Brain microvascular endothelial cell (primary cell): ENCODE data around the gene SLC22A14.

ENCODE experiments used
- DNase-seq: peaks from one replicate; pipeline ENCODE4 v3.0.0-alpha.2; 2020
- H3K27ac ChIP-seq: fragments of 250-450 bp; sonication (Bioruptor Pico); 2 replicates; pipeline ENCODE4 v1.5.1; 2020; ENCODE audit warnings: mild to moderate bottlenecking, moderate library complexity
- H3K27me3 ChIP-seq: fragments of 250-450 bp; sonication (Bioruptor Pico); replicated peaks from 2 replicates; pipeline ENCODE4 v1.5.1; 2020; ENCODE audit warnings: mild to moderate bottlenecking
- H3K36me3 ChIP-seq: fragments of 250-450 bp; sonication (Bioruptor Pico); replicated peaks from 2 replicates; pipeline ENCODE4 v1.5.1; 2020; ENCODE audit warnings: mild to moderate bottlenecking
- H3K4me3 ChIP-seq: 2 replicates; pipeline ENCODE4 v1.5.1; 2011; ENCODE audit warnings: low read depth, mild to moderate bottlenecking, control low read depth, low read length, moderate library complexity
- in situ Hi-C: cut with HindIII; loops from 2 replicates; pipeline ENCODE4 v1.10.0; 2017; ENCODE audit warnings: low sequenced_read_pairs, low pct_ligation_motif_present
- TF ChIP-seq, protein P1 (sequence below): IDR thresholded peaks from 2 replicates; pipeline ENCODE4 v1.5.1; 2011; ENCODE audit warnings: low read depth, mild to moderate bottlenecking, moderate library complexity, low read length, control low read depth, inconsistent platforms; ENCODE audit errors: missing control alignments

The SLC22A14 gene

DNA sequence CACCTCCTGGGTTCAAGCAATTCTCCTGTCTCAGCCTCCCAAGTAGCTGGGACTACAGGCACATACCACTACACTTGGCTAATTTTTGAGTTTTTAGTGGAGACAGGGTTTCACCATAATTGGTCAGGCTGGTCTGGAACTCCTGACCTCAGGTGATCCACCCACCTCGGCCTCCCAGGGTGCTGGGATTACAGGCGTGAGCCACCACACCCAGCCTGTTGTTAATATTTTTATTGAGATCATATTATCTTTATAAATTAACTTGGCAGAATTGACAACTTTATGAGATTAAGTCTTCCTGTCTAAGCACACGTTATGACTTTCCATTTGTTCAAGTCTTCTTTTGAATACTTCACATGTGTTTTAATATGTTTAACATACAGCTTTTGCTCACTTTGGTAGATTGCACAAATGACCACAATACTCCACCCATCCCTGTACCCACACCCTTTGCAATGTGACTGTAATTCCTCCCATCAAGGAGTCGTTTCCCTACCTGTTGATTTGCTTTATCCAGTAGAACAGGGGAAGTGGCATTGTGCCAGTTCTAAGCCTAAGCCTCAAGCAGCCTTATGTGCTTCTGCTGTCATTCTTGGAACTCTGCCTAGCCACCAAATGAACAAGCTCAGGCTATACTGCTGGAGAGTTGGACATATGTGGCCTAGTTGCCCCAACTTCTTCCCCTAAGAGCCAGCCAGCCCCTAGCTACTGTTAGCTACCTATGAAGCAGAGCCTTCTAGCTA, 72.7 kb downstream of the SLC22A14 start:
- TF ChIP-seq, protein P1, sequence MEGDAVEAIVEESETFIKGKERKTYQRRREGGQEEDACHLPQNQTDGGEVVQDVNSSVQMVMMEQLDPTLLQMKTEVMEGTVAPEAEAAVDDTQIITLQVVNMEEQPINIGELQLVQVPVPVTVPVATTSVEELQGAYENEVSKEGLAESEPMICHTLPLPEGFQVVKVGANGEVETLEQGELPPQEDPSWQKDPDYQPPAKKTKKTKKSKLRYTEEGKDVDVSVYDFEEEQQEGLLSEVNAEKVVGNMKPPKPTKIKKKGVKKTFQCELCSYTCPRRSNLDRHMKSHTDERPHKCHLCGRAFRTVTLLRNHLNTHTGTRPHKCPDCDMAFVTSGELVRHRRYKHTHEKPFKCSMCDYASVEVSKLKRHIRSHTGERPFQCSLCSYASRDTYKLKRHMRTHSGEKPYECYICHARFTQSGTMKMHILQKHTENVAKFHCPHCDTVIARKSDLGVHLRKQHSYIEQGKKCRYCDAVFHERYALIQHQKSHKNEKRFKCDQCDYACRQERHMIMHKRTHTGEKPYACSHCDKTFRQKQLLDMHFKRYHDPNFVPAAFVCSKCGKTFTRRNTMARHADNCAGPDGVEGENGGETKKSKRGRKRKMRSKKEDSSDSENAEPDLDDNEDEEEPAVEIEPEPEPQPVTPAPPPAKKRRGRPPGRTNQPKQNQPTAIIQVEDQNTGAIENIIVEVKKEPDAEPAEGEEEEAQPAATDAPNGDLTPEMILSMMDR = no peak
- H3K27me3 ChIP-seq = no peaks in the 10 kb centered on the region
- peak; percentile 49 for DNase-seq
- no peak overlapping the region for H3K4me3 ChIP-seq
- H3K27ac ChIP-seq = no peak overlapping the region
- in situ Hi-C loops = no loop called here
- no peaks in the 10 kb centered on the region for H3K36me3 ChIP-seq

DNA sequence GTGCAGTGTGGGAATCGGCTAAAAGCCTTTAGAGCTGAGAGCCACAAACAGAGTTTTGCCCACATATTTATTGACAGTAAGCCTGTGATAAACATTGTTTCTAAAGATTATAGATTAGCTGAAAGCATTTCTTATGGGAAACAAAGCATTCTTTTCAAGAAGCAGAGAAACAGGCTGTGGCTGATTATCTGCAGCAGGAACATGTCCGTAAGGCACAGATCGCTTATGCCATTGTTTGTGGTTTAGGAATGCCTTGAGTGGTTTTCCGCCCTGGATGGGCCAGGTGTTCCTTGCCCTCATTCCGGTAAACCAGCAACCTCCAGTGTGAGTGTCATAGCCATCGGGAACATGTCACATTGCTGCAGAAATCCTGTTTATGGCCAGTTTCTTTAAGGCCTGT, 76.9 kb downstream of the SLC22A14 start:
- no peak overlapping the region for H3K4me3 ChIP-seq
- H3K36me3 ChIP-seq = peaks cover 3% of the 10 kb centered on the region
- H3K27ac ChIP-seq = no peak overlapping the region
- in situ Hi-C loops = no loop called here
- no peak for DNase-seq
- H3K27me3 ChIP-seq = no peaks in the 10 kb centered on the region
- TF ChIP-seq, protein P1 = no peak

DNA sequence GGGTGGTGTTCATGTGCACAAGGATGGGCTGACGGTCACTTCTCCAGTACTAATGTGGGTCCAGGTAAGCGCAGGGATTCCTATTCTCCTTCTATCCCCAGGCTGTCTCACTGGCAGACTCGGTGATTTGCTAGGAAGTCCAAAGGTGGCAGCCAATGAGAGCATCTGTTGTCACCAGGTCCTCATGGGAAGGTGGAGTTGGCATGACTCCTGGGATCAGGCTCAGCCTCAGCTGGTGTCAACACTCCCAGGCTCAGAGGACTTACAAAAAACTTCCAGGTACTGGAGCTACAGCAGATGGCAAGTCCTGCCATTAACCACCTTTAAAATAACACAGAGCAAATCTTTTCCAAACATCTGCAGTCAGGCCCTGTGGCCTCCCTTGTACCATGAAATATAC, 78.3 kb downstream of the SLC22A14 start:
- Histone ChIP-seq H3K27ac (no peak overlapping the region), H3K36me3 (peaks cover 5% of the 10 kb centered on the region), H3K27me3 (no peaks in the 10 kb centered on the region), H3K4me3 (no peak overlapping the region)
- in situ Hi-C loops = no loop called here
- DNase-seq = no peak
- TF ChIP-seq, protein P1 = no peak

DNA sequence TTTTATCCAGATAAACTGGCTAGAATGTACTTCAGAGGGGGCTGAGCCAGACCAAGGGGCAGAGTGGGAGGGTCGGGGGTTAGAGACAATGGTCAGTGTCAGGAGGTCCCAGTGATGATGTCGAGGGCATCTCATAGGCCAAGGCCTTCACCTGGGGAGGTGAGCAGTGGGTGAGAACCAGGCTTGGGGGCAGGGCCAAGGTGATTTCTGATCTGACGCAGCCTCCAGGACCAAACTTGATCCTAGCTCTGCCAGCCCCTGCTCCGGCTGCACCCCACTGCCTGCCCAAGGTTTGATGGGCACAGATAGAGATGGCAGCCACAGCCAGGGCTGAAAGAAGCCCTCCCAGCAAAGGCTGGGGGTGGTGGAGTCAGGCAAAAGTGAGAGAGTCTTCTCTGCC, 79.4 kb downstream of the SLC22A14 start:
- Histone ChIP-seq H3K36me3 (peaks cover 5% of the 10 kb centered on the region), H3K27me3 (no peaks in the 10 kb centered on the region), H3K4me3 (no peak overlapping the region), H3K27ac (no peak overlapping the region)
- TF ChIP-seq, protein P1 = no peak
- no peak for DNase-seq
- in situ Hi-C loops = no loop called here

DNA sequence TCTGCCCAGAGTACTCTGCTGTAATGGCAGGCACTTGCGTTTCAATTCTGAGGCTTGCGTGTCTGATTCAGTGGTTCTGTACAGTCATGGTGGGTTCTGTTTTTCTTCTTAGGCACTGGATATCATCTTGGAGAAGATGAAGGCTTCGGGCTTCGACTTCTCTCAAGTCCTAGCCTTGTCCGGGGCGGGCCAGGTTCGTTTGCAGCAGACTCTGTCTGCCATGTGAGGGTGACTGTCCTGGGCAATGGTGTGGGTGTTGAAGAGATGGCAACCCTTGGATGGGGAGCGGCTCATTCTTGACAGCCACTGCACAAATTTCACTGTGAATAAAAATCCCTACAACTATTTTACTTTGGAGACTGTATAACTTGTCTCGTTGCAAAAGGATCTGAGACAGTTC, 80.7 kb downstream of the SLC22A14 start:
- Histone ChIP-seq H3K4me3 (no peak overlapping the region), H3K36me3 (peaks cover 5% of the 10 kb centered on the region), H3K27ac (no peak overlapping the region), H3K27me3 (no peaks in the 10 kb centered on the region)
- in situ Hi-C loops = no loop called here
- TF ChIP-seq, protein P1 = no peak
- DNase-seq = no peak

DNA sequence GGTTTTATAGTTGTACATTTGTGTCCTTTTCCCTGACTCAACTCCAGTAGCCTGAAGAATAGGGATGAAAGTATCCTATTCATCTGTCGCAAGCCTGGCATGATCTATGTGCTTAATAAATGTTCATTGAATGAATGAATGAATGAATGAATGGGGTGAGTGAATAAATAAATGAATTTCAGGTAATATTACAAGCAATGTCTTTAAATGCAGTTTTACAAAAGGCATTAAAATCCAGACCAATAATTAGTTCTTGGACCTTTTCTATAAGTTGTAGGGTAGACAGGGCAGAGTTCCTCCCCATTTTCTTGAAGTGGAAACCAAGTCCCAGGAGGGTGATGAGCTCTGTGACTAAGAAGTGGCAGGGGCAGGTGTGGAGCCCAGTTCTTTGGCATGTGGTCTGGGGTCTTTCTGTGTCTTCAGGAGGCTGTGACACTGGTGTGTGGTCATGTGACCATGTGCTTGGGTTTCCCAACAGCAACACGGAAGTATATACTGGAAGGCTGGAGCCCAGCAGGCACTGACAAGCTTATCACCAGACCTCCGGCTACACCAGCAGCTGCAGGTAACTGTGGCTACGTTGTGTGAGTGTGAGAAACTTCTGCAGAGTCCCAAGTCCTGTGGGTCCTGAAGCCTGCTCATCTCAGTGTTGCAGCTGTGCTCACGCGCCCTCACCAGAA, 82.8 kb downstream of the SLC22A14 start:
- in situ Hi-C loops = no loop called here

More for the DNA sequence above, 82.8 kb downstream of the SLC22A14 start:
- H3K4me3 ChIP-seq = no peak overlapping the region
- peaks cover 6% of the 10 kb centered on the region for H3K36me3 ChIP-seq
- H3K27me3 ChIP-seq = no peaks in the 10 kb centered on the region
- TF ChIP-seq, protein P1 = no peak
- DNase-seq = no peak
- H3K27ac ChIP-seq = no peak overlapping the region
